ENCODE measurements around the gene KRTAP5-1.

Gene KRTAP5-1

DNA sequence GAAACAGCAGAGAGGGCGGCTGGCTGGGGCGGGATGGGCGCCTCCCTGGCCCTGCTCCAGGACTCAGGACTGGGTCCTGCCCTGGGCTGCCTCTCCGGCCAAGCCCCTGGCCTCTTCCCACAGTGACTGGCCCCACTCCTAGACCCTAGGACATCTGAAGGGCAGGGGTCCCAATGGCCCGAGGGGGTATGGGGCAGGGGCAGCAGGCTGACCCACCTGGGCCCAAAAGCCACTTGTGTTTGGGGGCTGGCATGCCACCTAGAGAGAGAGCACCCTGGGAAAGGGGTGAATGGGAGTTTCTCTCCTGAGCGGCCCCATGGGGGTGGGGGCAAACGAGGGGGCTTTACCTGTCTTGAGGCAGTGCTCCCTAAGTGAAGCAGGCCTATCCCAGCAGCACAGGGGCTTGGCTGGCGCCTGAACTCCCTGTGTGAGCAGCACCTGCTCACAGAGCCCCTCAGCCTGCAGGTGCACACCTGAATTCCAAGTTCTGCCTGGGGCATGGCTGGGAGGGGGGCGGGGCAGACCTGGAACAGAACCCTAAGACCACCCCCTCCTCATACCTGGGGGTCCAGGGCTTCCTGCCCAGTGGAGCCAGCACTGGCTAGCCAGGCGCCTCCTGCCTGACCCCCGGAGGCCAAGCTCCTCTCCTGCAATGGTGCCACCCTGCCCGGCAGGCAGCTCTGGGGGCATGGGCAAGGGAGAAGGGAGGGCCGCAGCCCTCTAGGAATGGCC lies 29.9 kb downstream of the KRTAP5-1 start:
- no peak overlapping the region for H3K4me3 ChIP-seq (ENCODE audit: control insufficient read depth, low read depth, low read length)
- no peak for DNase-seq (ENCODE audit: low read depth)
- TF ChIP-seq, protein P1, sequence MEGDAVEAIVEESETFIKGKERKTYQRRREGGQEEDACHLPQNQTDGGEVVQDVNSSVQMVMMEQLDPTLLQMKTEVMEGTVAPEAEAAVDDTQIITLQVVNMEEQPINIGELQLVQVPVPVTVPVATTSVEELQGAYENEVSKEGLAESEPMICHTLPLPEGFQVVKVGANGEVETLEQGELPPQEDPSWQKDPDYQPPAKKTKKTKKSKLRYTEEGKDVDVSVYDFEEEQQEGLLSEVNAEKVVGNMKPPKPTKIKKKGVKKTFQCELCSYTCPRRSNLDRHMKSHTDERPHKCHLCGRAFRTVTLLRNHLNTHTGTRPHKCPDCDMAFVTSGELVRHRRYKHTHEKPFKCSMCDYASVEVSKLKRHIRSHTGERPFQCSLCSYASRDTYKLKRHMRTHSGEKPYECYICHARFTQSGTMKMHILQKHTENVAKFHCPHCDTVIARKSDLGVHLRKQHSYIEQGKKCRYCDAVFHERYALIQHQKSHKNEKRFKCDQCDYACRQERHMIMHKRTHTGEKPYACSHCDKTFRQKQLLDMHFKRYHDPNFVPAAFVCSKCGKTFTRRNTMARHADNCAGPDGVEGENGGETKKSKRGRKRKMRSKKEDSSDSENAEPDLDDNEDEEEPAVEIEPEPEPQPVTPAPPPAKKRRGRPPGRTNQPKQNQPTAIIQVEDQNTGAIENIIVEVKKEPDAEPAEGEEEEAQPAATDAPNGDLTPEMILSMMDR (conservative IDR thresholded peaks at IDR 0.05; ENCODE audit: control insufficient read depth, insufficient read depth, low read depth, low read length) = no peak

DNA sequence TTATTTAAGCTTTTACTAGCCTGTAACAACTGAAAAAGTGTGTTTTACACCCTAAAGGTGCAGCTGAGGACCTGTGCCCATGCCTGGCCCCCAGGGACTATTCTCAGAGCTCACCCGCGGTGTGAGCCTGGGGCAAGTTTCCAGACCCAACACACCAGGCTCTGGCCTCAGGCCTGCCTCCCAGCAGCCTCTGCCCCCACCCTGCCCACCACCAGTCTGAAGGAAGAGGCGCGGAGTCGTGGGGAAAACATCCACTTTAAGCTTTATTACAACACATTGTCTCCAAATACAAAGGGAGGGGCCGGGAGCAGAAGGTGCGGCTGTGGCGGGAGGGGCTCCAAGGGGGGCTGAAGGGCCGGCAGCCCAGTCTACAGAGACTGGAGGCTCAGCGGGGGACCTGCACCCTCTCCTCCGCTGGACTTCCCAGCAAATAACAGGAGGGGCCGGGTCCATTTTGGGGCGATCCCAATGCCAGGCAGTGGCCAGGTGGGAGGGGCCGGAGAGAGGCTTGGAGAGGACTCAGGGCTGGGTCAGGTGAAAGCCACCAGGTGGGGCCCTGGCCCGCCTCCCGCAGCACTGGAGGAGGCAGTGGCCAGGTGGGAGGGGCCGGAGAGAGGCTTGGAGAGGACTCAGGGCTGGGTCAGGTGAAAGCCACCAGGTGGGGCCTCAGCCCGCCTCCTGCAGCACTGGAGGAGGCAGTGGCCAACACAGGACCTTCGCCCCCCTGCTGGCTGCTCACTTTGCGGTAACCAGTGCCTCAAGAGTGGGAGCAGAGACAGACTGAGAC lies 31.1 kb downstream of the KRTAP5-1 start:
- TF ChIP-seq, protein P1 (conservative IDR thresholded peaks at IDR 0.05; ENCODE audit: control insufficient read depth, insufficient read depth, low read depth, low read length) = no peak
- no peak overlapping the region for H3K4me3 ChIP-seq (ENCODE audit: control insufficient read depth, low read depth, low read length)
- DNase-seq (ENCODE audit: low read depth) = no peak

DNA sequence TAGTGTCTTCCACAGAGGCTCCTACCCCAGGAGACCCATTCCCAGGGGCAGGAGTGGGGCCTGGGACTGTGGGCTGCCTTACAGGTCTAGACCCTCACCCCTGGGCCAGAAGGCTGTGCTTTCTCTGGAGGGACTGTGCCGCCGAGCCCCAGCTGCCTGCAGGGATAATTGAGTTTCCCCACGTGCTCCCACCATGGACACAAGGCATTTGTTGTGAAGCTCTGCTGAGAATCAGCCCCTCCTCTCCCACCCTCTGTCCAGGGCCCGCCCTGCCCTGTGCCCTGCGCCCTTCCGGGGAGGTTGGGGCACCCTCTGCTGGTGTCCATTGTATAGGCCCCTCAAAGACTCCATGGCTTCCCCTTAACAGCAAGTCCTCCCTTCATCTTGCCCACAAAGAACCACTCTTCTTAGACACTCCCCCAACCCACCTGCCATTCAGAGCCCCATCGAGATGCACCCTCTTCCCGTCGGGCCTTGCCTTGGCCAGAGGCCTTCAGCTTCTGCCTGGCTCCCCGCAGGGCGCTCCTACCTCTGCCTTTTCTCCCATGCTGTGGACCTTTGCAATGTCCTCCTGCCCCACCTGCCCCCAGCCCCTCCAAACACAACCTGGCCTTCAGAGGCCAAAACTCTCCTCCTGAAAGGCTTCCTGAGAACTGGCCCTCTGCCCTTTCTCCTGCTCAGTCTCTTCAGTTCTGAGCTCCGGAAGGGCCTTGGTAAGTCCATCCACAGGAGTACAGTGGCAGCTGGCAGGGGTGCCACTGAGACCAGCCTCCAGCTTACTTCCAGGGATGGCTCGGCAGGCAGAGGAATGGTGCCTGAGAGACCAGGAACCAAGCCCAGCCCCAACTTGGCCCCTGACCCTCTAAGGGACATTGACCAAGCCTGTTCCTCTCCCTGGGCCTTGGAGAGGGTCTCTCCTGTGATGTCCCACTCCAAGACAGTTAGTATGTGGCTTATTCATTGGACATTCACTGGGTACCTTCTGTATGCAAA lies 35.4 kb downstream of the KRTAP5-1 start:
- DNase-seq (ENCODE audit: low read depth) = no peak
- TF ChIP-seq, protein P1 (conservative IDR thresholded peaks at IDR 0.05; ENCODE audit: control insufficient read depth, insufficient read depth, low read depth, low read length) = no peak
- no peak overlapping the region for H3K4me3 ChIP-seq (ENCODE audit: control insufficient read depth, low read depth, low read length)

DNA sequence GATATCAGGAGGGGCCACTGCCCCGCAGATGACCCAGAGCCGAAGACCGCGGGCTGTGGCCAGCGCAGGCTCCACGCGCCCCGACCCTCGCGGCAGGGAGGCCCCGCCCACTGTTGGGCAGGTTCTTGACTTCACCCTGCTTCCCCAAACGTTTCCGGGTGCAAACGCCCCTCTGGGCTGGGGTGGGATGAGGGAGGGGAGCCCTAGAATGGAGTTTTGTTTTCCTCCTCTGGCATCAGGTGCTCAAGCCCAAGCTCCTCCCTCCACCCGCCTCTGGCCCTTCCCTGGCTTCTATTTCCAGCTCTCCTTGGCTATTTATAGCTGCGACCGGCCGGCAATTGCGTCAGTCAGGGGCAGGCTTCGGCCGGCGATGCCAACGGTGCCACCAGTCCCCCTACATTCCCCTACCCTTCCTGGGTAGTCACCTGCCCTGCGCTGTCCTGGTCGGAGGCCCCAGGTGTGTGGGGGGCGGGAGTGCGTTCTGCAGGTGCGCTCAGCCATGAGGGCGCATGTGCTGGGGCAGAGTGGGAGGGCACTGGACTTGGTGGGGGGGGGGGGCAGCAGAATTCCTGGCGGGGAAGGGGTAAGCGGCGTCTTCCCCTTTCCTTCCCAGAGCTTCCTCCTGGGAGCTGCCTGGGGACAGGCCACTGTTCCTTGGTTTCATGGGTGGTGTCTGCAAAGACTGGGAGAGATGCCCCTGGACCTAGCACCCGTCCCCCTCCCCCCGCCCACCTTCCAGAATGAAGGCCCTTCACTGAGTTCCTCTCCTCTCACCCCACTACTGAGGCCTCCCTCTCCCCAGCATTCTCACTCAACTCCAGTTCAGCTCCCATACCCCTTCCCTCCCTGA lies 36.6 kb downstream of the KRTAP5-1 start:
- TF ChIP-seq, protein P1 (conservative IDR thresholded peaks at IDR 0.05; ENCODE audit: control insufficient read depth, insufficient read depth, low read depth, low read length) = no peak
- peak; percentile 10 for DNase-seq (ENCODE audit: low read depth)
- H3K4me3 ChIP-seq (ENCODE audit: control insufficient read depth, low read depth, low read length) = no peak overlapping the region

DNA sequence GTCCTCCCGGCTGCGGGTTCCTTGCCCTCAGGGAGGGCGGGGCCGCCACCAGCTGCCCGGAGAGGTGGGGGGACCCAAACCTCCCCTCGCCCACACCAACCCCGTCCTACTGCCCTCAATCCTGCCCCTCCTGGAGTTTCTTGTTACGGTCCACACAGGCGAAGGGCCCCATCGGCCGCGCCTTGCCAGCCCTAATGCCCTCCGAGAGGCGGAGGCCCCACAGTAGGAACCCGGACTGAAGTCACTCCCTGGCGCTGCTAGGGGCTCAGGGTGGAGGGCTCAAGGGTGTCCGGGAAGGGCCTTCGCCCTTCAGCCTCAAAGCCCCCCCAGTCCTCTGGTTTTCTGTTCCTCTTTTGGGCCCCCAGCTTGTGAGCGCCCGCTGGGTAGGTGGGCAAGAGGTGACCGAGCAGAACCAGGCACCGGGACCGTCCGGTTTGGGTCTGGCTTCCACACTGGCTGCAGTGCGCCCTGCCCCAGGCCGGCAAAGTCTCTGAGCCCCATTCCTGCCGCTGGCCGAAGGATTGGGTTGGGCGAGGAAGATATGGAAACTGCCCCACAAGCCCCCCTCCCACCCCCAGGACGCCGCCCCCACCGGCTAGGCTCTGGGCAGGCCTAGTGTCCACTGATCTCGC lies 37.5 kb downstream of the KRTAP5-1 start:
- H3K4me3 ChIP-seq (ENCODE audit: control insufficient read depth, low read depth, low read length) = no peak overlapping the region
- no peak for DNase-seq (ENCODE audit: low read depth)
- TF ChIP-seq, protein P1 (conservative IDR thresholded peaks at IDR 0.05; ENCODE audit: control insufficient read depth, insufficient read depth, low read depth, low read length) = no peak

Data from fibroblast of mammary gland (primary cell).